Activated T-helper 1 cell treated with anti-CD3 and anti-CD28 coated beads, Interleukin-2, amount 50 U/mL, for 16 hours (primary cell): ENCODE measurements around the gene KIF18B.

ENCODE experiments used
- DNase-seq, 2 donors: peaks; one replicate each; pipeline ENCODE4 v3.0.0-alpha.2; 2020; ENCODE audit warnings: low read depth in 1 of 2, low spot score in 1 of 2

KIF18B gene

GRCh38 chr17:44919885-44920564, 27.5 kb downstream of the KIF18B start:
- DNase-seq = peak; percentile 20 to 22

- no peak for DNase-seq
Measured at GRCh38 chr17:44919411-44919810, 28.2 kb downstream of the KIF18B start.

GRCh38 chr17:44918006-44918405, 29.6 kb downstream of the KIF18B start:
- no peak for DNase-seq

GRCh38 chr17:44917456-44917855, 30.1 kb downstream of the KIF18B start:
- DNase-seq = no peak

- DNase-seq = no peak
Measured at GRCh38 chr17:44916781-44917241, 30.8 kb downstream of the KIF18B start.

- no peak for DNase-seq
Measured at GRCh38 chr17:44915862-44916780, 31.5 kb downstream of the KIF18B start.

- DNase-seq = no peak
Measured at GRCh38 chr17:44915321-44915726, 32.2 kb downstream of the KIF18B start, which contains the start of gene GFAP. GFAP (minus strand) TSS chr17:44915500; CDS start chr17:44915486, 14 bp downstream.

GRCh38 chr17:44914698-44915271, 32.8 kb downstream of the KIF18B start:
- DNase-seq = no peak

GRCh38 chr17:44914148-44914547, 33.4 kb downstream of the KIF18B start:
- DNase-seq = no peak

- no peak for DNase-seq
Measured at GRCh38 chr17:44913676-44914075, 33.9 kb downstream of the KIF18B start.

- no peak for DNase-seq
Measured at GRCh38 chr17:44912763-44913544, 34.6 kb downstream of the KIF18B start.

- peak in 1 of 2 donors; percentile 18 for DNase-seq
Measured at GRCh38 chr17:44911133-44912001, 36.2 kb downstream of the KIF18B start.

- no peak for DNase-seq
Measured at GRCh38 chr17:44910231-44911106, 37.1 kb downstream of the KIF18B start.

GRCh38 chr17:44909681-44910144, 37.9 kb downstream of the KIF18B start:
- no peak for DNase-seq

- no peak for DNase-seq
Measured at GRCh38 chr17:44908761-44909326, 38.7 kb downstream of the KIF18B start.

GRCh38 chr17:44907729-44908470, 39.7 kb downstream of the KIF18B start:
- no peak for DNase-seq

GRCh38 chr17:44906763-44907728, 40.5 kb downstream of the KIF18B start:
- no peak for DNase-seq
